Activated CD4-positive, alpha-beta T cell treated with anti-CD3 and anti-CD28 coated beads, Interleukin-2, amount 50 U/mL, for 4 hours (primary cell): Measurements from ENCODE around the gene TAF11L6.
"Not testable (repeated sequence)": the region's sequence is repeated elsewhere in the genome, so short reads cannot be mapped to it uniquely, and the experiment has no call there.

Experiments
- DNase-seq, 2 experiments: peaks; one replicate each; pipeline ENCODE4 v3.0.0-alpha.2; 2020

The TAF11L6 gene

GRCh38 chr5:17528369-17528768 is at the start of gene TAF11L6:
TAF11L6 (plus strand) TSS chr5:17528669.
- not testable (repeated sequence) for DNase-seq

- no peak for DNase-seq
Observed at GRCh38 chr5:17481378-17481777, 47.1 kb upstream of the TAF11L6 start.

- no peak for DNase-seq
Observed at GRCh38 chr5:17482790-17483189, 45.7 kb upstream of the TAF11L6 start.

- not testable (repeated sequence) for DNase-seq
Observed at GRCh38 chr5:17486464-17487173, 41.9 kb upstream of the TAF11L6 start.

GRCh38 chr5:17487174-17487512 is 41.3 kb upstream of the TAF11L6 start:
- DNase-seq, result no peak

GRCh38 chr5:17491257-17491656 is 37.2 kb upstream of the TAF11L6 start:
- DNase-seq, result not testable (repeated sequence)

GRCh38 chr5:17492770-17493169 is 35.7 kb upstream of the TAF11L6 start:
- DNase-seq, result no peak

GRCh38 chr5:17497446-17497845 is 31.0 kb upstream of the TAF11L6 start:
- DNase-seq, result no peak

GRCh38 chr5:17497931-17498330 is 30.5 kb upstream of the TAF11L6 start, which contains the start of gene TAF11L2:
TAF11L2 (plus strand) TSS chr5:17498231.
- not testable (repeated sequence) for DNase-seq

- DNase-seq, result no peak
Observed at GRCh38 chr5:17511775-17512325, 16.6 kb upstream of the TAF11L6 start.

GRCh38 chr5:17517526-17517925 is 10.9 kb upstream of the TAF11L6 start:
- DNase-seq, result not testable (repeated sequence)

GRCh38 chr5:17518067-17518466 is 10.4 kb upstream of the TAF11L6 start, which contains the start of gene TAF11L3:
TAF11L3 (plus strand) TSS chr5:17518367.
- DNase-seq, result not testable (repeated sequence)

- not testable (repeated sequence) for DNase-seq
Observed at GRCh38 chr5:17519508-17519907, 9.0 kb upstream of the TAF11L6 start.

GRCh38 chr5:17521501-17521900 is 7.0 kb upstream of the TAF11L6 start, which contains the start of gene TAF11L4:
TAF11L4 (plus strand) TSS chr5:17521801.
- not testable (repeated sequence) for DNase-seq

- not testable (repeated sequence) for DNase-seq
Observed at GRCh38 chr5:17524935-17525334, 3.5 kb upstream of the TAF11L6 start, which contains the start of gene TAF11L5. TAF11L5 (plus strand) TSS chr5:17525235.

- not testable (repeated sequence) for DNase-seq
Observed at GRCh38 chr5:17526504-17526903, 2.0 kb upstream of the TAF11L6 start.
